ENCODE results near the gene TTC9B. TPM values are rescaled to one million over a fixed set of nuclear protein-coding genes. Genes with fewer than 3 reads are reported as not detected.

TTC9B gene
- total and polyA plus RNA-seq, 2 of the 4 experiments (the other 2 are of a cell fraction): not detected

GRCh38 chr19:40205760-40206159, 12.4 kb downstream of the TTC9B start:
- no peak overlapping the region for H3K27ac ChIP-seq (ENCODE audit: insufficient read depth, low read length)
- intact Hi-C loops (cut with micrococcal nuclease) (no loop called here), dilution Hi-C loops (cut with HindIII; ENCODE audit: low sequenced_read_pairs, unreplicated experiment) (no loop called here), in situ Hi-C loops (cut with MboI; ENCODE audit: low sequenced_read_pairs) (no loop called here)
- H2AK9ac ChIP-seq (replicated peaks; ENCODE audit: low read depth, low read length, poor library complexity): no peak overlapping the region
- TF ChIP-seq CEBPB (IDR thresholded peaks at IDR 0.05; ENCODE audit: low read depth, low read length): no peak
- TF ChIP-seq FOS (IDR thresholded peaks at IDR 0.05; ENCODE audit: low read depth, low read length): no peak
- no peak for TF ChIP-seq CHD1 (IDR thresholded peaks at IDR 0.05; ENCODE audit: low read depth, low read length)
- no peak for TF ChIP-seq CTCF (conservative IDR thresholded peaks at IDR 0.05; ENCODE audit: low read depth, low read length)
- no peak for TF ChIP-seq MAFK (IDR thresholded peaks at IDR 0.05; ENCODE audit: low read depth, low read length)
- TF ChIP-seq NFE2L2 (IDR thresholded peaks at IDR 0.05; ENCODE audit: low read depth, low read length): no peak
- TF ChIP-seq SMC3 (IDR thresholded peaks at IDR 0.05; ENCODE audit: low read depth, low read length): no peak
- TF ChIP-seq USF2 (IDR thresholded peaks at IDR 0.05; ENCODE audit: low read depth, low read length): no peak
- no peak for TF ChIP-seq MXI1 (IDR thresholded peaks at IDR 0.05; ENCODE audit: borderline replicate concordance, low read depth, low read length)
- TF ChIP-seq RCOR1 (IDR thresholded peaks at IDR 0.05; ENCODE audit: insufficient replicate concordance, low read length): no peak
- TF ChIP-seq BHLHE40 (IDR thresholded peaks at IDR 0.05; ENCODE audit: low read depth, low read length): no peak
- no peak for TF ChIP-seq POLR2A (IDR thresholded peaks at IDR 0.05; ENCODE audit: low read depth, low read length)
- no peak overlapping the region for H3K18ac ChIP-seq (ENCODE audit: low read depth, low read length)
- no peaks in the 10 kb centered on the region for H3K9me3 ChIP-seq (ENCODE audit: control insufficient read depth, insufficient read depth, low read length)
- ChIA-PET POLR2A (ENCODE audit: unreplicated experiment) (no interaction called here), CTCF (no interaction called here)
- no peak overlapping the region for H4K5ac ChIP-seq (ENCODE audit: low read depth, low read length)
- H4K91ac ChIP-seq (ENCODE audit: insufficient read depth, low read depth, low read length): no peak overlapping the region
- H3K56ac ChIP-seq (ENCODE audit: extremely low read depth, insufficient read depth, low read length): no peak overlapping the region
- H3K23ac ChIP-seq (ENCODE audit: low read depth, low read length): no peak overlapping the region
- H3K36me3 ChIP-seq (ENCODE audit: control insufficient read depth, insufficient read depth, low read length): peaks cover 41% of the 10 kb centered on the region
- no peak overlapping the region for H3K4me3 ChIP-seq (ENCODE audit: insufficient read depth, low read depth, low read length)
- no peaks in the 10 kb centered on the region for H4K20me1 ChIP-seq (ENCODE audit: insufficient read depth, low read length)
- 88% methylated on average over 13 of the region's 21 CpGs; no CpG with 5 or more reads in 1 of the 2 experiments for WGBS, 2 experiments (ENCODE audit: extremely low coverage in 2 of 2, insufficient read length in 1 of 2)
- no peak overlapping the region for H2BK15ac ChIP-seq (ENCODE audit: low read depth, low read length)
- no peak overlapping the region for H3K14ac ChIP-seq (replicated peaks; ENCODE audit: low read depth, low read length)
- no peak overlapping the region for H2BK120ac ChIP-seq (ENCODE audit: low read depth, low read length)
- H2AFZ ChIP-seq (replicated peaks; ENCODE audit: low read length, poor library complexity): no peak overlapping the region
- ATAC-seq (ENCODE audit: low read depth): no peak
- H3K9ac ChIP-seq (ENCODE audit: low read depth, low read length): no peak overlapping the region
- H2BK5ac ChIP-seq (ENCODE audit: low read depth, low read length, poor library complexity, severe bottlenecking): no peak overlapping the region
- BruUV-seq (replicated peaks): no TSS peak
- no peak for DNase-seq
- H3K27me3 ChIP-seq (ENCODE audit: control insufficient read depth, insufficient read depth, low read length): no peaks in the 10 kb centered on the region
- H3K79me1 ChIP-seq (ENCODE audit: low read depth in 1 of 2, low read length in 2 of 2): no peaks in the 10 kb centered on the region
- H2BK20ac ChIP-seq (ENCODE audit: low read depth, low read length): no peak overlapping the region
- H4K8ac ChIP-seq (ENCODE audit: low read depth in 2 of 2, low read length in 2 of 2): no peak overlapping the region
- no peak overlapping the region for H2AK5ac ChIP-seq (ENCODE audit: low read depth, low read length)
- peaks cover 4% of the 10 kb centered on the region for H3K9me1 ChIP-seq (ENCODE audit: insufficient read depth, low read length)
- no peak overlapping the region for H3K4ac ChIP-seq (ENCODE audit: low read depth, low read length)
- no peak overlapping the region for H3K4me2 ChIP-seq (ENCODE audit: low read depth, low read length)
- H3K4me1 ChIP-seq (ENCODE audit: control insufficient read depth, insufficient read depth, low read length): no peaks in the 10 kb centered on the region
